Stimulated activated CD4-positive, alpha-beta T cell treated with anti-CD3 and anti-CD28 coated beads, Interleukin-12 subunit alpha, Interleukin-12 subunit beta, amount 100 ng/mL, for 48 hours (primary cell): ENCODE results near the gene CADM2.
"Not testable (repeated sequence)": the region's sequence is repeated elsewhere in the genome, so short reads cannot be mapped to it uniquely, and the experiment has no call there.

Experiments
- DNase-seq, 3 donors: peaks; one replicate each; pipeline ENCODE4 v3.0.0-alpha.2; 2020; ENCODE audit warnings: low read depth in 2 of 3, low spot score in 1 of 3

The CADM2 gene

GRCh38 chr3:85455561-85456200 is 496.9 kb downstream of the CADM2 start:
- DNase-seq, result no peak

- DNase-seq, result no peak
Measured at GRCh38 chr3:85474241-85474640, 515.5 kb downstream of the CADM2 start.

- DNase-seq, result no peak
Measured at GRCh38 chr3:85475346-85475745, 516.6 kb downstream of the CADM2 start.

GRCh38 chr3:85476891-85477495 is 518.2 kb downstream of the CADM2 start:
- no peak for DNase-seq

- DNase-seq, result no peak
Measured at GRCh38 chr3:85481411-85482212, 522.8 kb downstream of the CADM2 start.

GRCh38 chr3:85482213-85482490 is 523.4 kb downstream of the CADM2 start:
- no peak for DNase-seq

GRCh38 chr3:85483986-85484385 is 525.2 kb downstream of the CADM2 start:
- no peak for DNase-seq

- DNase-seq, result no peak
Measured at GRCh38 chr3:85487375-85487774, 528.6 kb downstream of the CADM2 start.

- DNase-seq, result no peak
Measured at GRCh38 chr3:85495602-85496001, 536.8 kb downstream of the CADM2 start.

- DNase-seq, result no peak
Measured at GRCh38 chr3:85498177-85498576, 539.4 kb downstream of the CADM2 start.

GRCh38 chr3:85502148-85502875 is 543.5 kb downstream of the CADM2 start:
- DNase-seq, result no peak

- not testable (repeated sequence) for DNase-seq
Measured at GRCh38 chr3:85504129-85504784, 545.5 kb downstream of the CADM2 start.

- DNase-seq, result not testable (repeated sequence)
Measured at GRCh38 chr3:85504785-85505511, 546.2 kb downstream of the CADM2 start.

GRCh38 chr3:85507052-85507451 is 548.3 kb downstream of the CADM2 start:
- not testable (repeated sequence) for DNase-seq

- DNase-seq, result no peak
Measured at GRCh38 chr3:85508659-85509058, 549.9 kb downstream of the CADM2 start.

- no peak for DNase-seq
Measured at GRCh38 chr3:85516146-85516545, 557.4 kb downstream of the CADM2 start.

- DNase-seq, result no peak
Measured at GRCh38 chr3:85524104-85524503, 565.3 kb downstream of the CADM2 start.

GRCh38 chr3:85525264-85525663 is 566.5 kb downstream of the CADM2 start:
- DNase-seq, result no peak

GRCh38 chr3:85533586-85533985 is 574.8 kb downstream of the CADM2 start:
- DNase-seq, result no peak

GRCh38 chr3:85535517-85535916 is 576.7 kb downstream of the CADM2 start:
- DNase-seq, result no peak

- DNase-seq, result no peak
Measured at GRCh38 chr3:85539232-85539631, 580.4 kb downstream of the CADM2 start.
